ENCODE data around the gene SH3GL2. TPM values are rescaled to one million over a fixed set of nuclear protein-coding genes. Genes with fewer than 3 reads are reported as not detected.

SH3GL2 gene
- total RNA-seq, 1 experiment from 2014 or later: 0.37 TPM

DNA sequence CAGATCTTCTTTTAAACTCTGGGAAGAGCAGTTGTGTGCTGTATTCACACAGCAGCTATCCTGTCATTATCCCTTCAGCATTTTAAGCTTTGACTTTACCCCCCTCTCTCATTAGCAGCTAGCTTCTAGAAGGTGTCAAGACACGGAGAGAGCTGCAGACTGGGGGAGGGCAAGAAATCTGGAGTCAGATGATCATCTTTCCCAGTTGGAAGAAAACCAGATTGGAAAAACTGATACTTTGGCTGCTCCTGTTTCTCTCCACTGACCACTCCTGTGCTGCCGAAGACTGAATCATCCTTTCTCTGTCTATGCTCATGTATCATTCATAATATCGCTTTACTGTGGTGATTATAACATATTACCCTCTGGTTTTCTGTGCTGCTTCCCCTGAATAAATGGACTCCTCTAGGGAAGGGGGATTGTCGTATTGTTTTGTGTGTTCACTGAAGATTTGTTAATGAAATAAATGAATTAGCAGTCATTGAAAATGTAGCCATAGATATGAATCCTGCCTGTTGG lies 75.1 kb downstream of the SH3GL2 start:
- Histone ChIP-seq H3K36me3 (no peaks in the 10 kb centered on the region), H3K9me3 (replicated peaks) (no peaks in the 10 kb centered on the region), H3K27me3 (replicated peaks) (no peaks in the 10 kb centered on the region), H3K27ac (no peak overlapping the region), H3K4me1 (replicated peaks) (no peaks in the 10 kb centered on the region), H3K4me3 (no peak overlapping the region)
- DNase-seq (ENCODE audit: low read depth in 1 of 2, low spot score in 2 of 2): no peak

- Histone ChIP-seq H3K9me3 (replicated peaks) (no peaks in the 10 kb centered on the region), H3K27me3 (replicated peaks) (no peaks in the 10 kb centered on the region), H3K4me1 (replicated peaks) (no peaks in the 10 kb centered on the region), H3K36me3 (no peaks in the 10 kb centered on the region), H3K4me3 (no peak overlapping the region), H3K27ac (no peak overlapping the region)
- no peak for DNase-seq (ENCODE audit: low read depth in 1 of 2, low spot score in 2 of 2)
These were observed 78.0 kb downstream of the SH3GL2 start for GRCh38 chr9:17656889-17657288.

DNA sequence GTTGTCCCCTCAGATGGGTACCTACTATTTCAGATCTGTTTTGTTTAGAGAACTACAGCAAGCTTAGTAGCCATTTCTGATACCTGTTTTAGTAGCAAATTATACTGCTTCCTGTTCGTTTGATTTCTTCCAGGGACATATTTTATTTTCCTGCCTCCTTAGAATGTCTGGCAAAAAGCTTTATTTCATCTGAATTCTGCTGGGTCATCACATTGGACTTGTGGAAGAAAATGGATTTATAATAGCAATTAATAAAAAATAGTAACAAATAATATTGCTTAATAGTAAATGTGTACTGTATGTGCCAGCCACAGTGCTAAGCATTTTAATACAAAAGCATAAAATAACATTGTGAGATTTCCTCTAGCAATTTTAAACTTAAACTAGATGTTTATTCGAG lies 79.4 kb downstream of the SH3GL2 start:
- Histone ChIP-seq H3K4me3 (no peak overlapping the region), H3K4me1 (replicated peaks) (no peaks in the 10 kb centered on the region), H3K27me3 (replicated peaks) (no peaks in the 10 kb centered on the region), H3K27ac (no peak overlapping the region), H3K36me3 (no peaks in the 10 kb centered on the region), H3K9me3 (replicated peaks) (no peaks in the 10 kb centered on the region)
- DNase-seq (ENCODE audit: low read depth in 1 of 2, low spot score in 2 of 2): no peak

DNA sequence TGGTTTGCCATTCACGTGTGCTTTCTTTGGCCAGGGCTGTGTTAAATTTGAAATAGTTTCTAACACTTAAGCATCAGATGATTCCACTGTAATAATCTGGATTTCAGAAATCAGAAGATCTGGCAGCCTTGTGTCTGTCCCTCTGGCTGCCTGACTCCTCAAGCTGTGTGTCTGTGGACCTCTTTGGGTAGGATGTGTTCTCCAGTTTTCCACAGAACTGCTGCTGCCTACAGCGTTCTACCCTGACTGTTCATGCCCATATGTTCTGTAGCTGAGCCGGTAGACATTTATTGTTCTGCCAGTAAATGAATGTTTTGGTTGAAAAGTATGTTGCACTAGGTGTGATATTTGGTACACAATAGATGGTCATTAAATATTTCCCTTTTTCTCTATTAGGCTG lies 81.3 kb downstream of the SH3GL2 start:
- Histone ChIP-seq H3K27ac (no peak overlapping the region), H3K4me1 (replicated peaks) (no peaks in the 10 kb centered on the region), H3K4me3 (no peak overlapping the region), H3K27me3 (replicated peaks) (no peaks in the 10 kb centered on the region), H3K36me3 (no peaks in the 10 kb centered on the region), H3K9me3 (replicated peaks) (no peaks in the 10 kb centered on the region)
- DNase-seq (ENCODE audit: low read depth in 1 of 2, low spot score in 2 of 2): no peak

DNA sequence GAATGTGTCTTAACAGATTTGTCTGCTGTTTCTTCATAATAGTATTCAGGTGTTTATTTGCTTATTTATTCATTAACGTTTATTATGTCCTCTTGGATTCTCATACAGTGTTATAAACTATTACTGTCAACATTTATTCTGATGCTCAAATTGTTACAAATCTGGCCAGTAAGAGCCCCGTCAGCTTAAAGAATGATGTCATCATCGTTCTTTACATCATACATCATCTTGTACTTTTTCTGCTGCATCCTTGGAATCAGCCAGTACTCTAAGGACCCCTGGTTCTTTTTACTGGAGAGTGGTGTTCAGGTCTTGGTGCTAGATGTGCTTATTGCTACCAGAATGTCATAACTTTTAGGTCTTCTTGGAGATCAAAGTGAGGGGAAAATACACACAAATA lies 86.6 kb downstream of the SH3GL2 start:
- H3K4me3 ChIP-seq: no peak overlapping the region
- no peak for DNase-seq (ENCODE audit: low read depth in 1 of 2, low spot score in 2 of 2)
- no peaks in the 10 kb centered on the region for H3K36me3 ChIP-seq
- no peak overlapping the region for H3K27ac ChIP-seq
- no peaks in the 10 kb centered on the region for H3K27me3 ChIP-seq (replicated peaks)
- H3K4me1 ChIP-seq (replicated peaks): no peaks in the 10 kb centered on the region
- no peaks in the 10 kb centered on the region for H3K9me3 ChIP-seq (replicated peaks)

DNA sequence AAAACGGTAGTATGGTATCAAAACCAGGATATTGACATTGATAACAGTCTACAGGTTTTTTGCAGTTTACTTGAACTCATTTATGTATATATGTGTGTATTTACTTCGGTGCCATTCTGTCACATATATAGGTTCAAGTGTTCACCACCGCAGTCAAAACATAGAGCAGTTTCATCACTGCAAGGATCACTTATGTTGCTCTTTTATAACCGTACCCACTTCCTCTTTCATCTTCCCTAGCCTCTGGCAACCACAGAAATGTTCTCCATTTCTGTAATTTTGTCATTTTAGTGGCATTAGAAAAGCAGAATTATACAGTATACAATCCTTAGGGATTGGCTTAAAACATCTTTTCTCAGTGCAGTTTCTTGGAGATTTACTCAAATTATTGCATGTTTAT lies 90.3 kb downstream of the SH3GL2 start:
- DNase-seq (ENCODE audit: low read depth in 1 of 2, low spot score in 2 of 2): no peak
- no peaks in the 10 kb centered on the region for H3K9me3 ChIP-seq (replicated peaks)
- H3K27ac ChIP-seq: no peak overlapping the region
- no peaks in the 10 kb centered on the region for H3K27me3 ChIP-seq (replicated peaks)
- H3K4me3 ChIP-seq: no peak overlapping the region
- no peaks in the 10 kb centered on the region for H3K36me3 ChIP-seq
- no peaks in the 10 kb centered on the region for H3K4me1 ChIP-seq (replicated peaks)

DNA sequence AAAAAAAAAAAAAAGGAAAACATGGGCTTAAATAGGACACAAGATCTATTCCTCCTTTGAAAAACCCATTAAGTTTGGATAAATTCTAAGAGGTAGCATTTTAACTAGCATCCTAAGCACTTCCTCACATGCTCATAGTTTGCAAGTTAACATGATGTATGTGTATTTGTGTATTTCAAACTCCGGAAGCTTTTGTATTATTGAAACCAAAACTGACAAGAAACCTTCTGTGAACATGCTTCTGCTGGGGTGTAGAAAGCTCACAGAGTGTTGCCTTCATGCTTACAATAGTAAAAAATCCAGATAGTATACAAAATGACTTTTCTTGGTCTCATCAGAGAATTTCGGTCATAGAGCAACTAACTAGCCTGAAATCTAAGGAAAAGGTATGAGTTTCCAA lies 103.8 kb downstream of the SH3GL2 start:
- no peak overlapping the region for H3K27ac ChIP-seq
- no peaks in the 10 kb centered on the region for H3K27me3 ChIP-seq (replicated peaks)
- H3K9me3 ChIP-seq (replicated peaks): no peaks in the 10 kb centered on the region
- H3K36me3 ChIP-seq: no peaks in the 10 kb centered on the region
- no peaks in the 10 kb centered on the region for H3K4me1 ChIP-seq (replicated peaks)
- no peak for DNase-seq (ENCODE audit: low read depth in 1 of 2, low spot score in 2 of 2)
- no peak overlapping the region for H3K4me3 ChIP-seq

GRCh38 chr9:17688834-17689233 lies 110.0 kb downstream of the SH3GL2 start:
- H3K9me3 ChIP-seq (replicated peaks): no peaks in the 10 kb centered on the region
- DNase-seq (ENCODE audit: low read depth in 1 of 2, low spot score in 2 of 2): no peak
- H3K27me3 ChIP-seq (replicated peaks): no peaks in the 10 kb centered on the region
- H3K36me3 ChIP-seq: no peaks in the 10 kb centered on the region
- no peak overlapping the region for H3K4me3 ChIP-seq
- no peaks in the 10 kb centered on the region for H3K4me1 ChIP-seq (replicated peaks)
- no peak overlapping the region for H3K27ac ChIP-seq

DNA sequence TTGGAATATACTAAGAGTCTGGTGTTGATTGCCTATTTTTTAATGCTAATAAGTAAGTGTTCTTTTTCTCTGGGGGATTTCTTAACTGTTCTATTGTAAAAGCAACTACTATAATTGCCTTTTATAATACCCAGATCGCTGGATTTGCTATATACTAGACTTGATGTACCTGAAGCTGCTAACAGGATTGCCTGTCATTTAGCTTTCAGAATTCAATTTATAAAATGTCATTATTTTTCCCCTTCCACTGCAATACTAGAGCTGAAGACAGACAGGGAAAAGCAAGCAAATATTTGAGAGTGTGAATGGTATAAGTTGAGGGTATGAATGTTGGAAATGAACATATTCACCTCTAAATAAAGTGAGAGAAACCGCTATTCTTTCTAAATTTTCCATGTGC lies 115.5 kb downstream of the SH3GL2 start:
- no peaks in the 10 kb centered on the region for H3K27me3 ChIP-seq (replicated peaks)
- H3K36me3 ChIP-seq: no peaks in the 10 kb centered on the region
- no peaks in the 10 kb centered on the region for H3K9me3 ChIP-seq (replicated peaks)
- H3K4me3 ChIP-seq: no peak overlapping the region
- DNase-seq (ENCODE audit: low read depth in 1 of 2, low spot score in 2 of 2): no peak
- H3K27ac ChIP-seq: no peak overlapping the region
- H3K4me1 ChIP-seq (replicated peaks): no peaks in the 10 kb centered on the region

DNA sequence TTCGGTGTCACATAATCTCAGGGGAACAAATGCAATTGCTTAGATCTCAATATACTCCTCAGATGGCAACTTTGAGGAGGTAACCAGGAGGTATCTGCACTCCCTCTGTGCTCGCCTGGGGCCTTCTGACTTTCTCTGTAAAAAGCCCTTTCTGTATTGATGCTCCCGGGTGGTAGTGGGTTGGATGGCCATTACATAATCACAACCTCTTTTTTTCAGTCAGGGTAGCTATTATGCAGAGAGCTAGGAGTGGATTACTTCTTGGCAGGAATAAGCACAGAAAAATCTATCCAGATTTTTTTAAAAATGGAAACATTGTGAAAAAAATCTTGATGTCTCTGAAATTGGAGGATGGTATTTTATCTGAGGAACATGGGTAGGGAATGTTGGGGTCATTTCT lies 116.6 kb downstream of the SH3GL2 start:
- Histone ChIP-seq H3K9me3 (replicated peaks) (no peaks in the 10 kb centered on the region), H3K27ac (no peak overlapping the region), H3K4me3 (no peak overlapping the region), H3K36me3 (no peaks in the 10 kb centered on the region), H3K27me3 (replicated peaks) (no peaks in the 10 kb centered on the region), H3K4me1 (replicated peaks) (no peaks in the 10 kb centered on the region)
- DNase-seq (ENCODE audit: low read depth in 1 of 2, low spot score in 2 of 2): no peak

DNA sequence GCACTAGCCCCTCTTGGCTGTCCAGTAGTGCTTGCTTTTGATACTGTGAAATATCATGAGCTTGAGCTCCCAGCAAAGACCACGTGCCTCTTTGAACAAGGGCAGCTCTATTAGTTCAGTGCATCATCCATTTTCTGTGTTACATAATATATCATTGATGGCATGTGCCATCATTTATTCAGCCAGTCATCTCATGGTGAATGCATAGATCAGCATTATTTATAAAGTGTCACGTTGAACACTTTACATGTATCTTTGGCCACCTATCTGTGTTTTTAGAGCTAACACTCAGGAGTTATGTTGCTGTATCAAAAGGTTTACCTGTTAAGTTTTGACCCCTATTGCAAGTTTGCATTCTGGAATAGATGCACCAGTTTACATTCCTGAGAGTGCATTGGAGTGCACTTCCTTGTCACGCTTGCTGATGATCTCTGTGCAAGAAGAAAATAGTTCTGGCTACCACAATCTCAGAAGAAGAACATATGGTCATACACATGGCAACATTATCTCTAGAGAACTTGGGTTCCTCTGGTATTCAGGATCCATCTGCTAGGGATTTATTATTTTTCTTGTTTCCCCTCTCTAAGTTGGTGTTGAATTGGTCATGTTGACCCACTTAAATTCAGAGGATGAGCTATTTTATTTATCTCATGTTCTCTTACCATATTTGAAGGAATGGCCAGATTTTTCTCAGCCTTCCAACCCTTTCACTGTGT lies 120.9 kb downstream of the SH3GL2 start:
- no peaks in the 10 kb centered on the region for H3K36me3 ChIP-seq
- no peaks in the 10 kb centered on the region for H3K9me3 ChIP-seq (replicated peaks)
- no peaks in the 10 kb centered on the region for H3K4me1 ChIP-seq (replicated peaks)
- no peak for DNase-seq (ENCODE audit: low read depth in 1 of 2, low spot score in 2 of 2)
- no peaks in the 10 kb centered on the region for H3K27me3 ChIP-seq (replicated peaks)
- H3K4me3 ChIP-seq: no peak overlapping the region
- no peak overlapping the region for H3K27ac ChIP-seq

DNA sequence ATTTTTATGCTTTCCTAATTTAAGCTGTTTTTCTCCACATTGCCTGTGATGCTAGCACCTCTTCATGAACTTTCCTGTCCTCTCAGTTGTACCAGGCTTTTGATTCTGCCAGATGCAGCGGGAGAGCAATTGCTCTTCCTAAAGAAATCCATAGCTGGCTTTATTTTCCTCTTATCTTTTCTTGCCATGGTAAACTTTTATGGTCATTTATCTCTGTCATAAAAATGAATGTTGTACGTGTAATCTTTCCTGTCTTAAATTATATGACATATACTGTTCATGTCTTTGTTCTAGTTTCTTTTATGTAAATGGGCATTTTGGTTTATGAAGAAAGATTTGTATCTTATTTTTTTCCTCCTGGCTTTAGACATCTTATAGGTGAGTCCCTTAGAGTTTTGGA lies 127.5 kb downstream of the SH3GL2 start:
- no peak for DNase-seq (ENCODE audit: low read depth in 1 of 2, low spot score in 2 of 2)
- Histone ChIP-seq H3K36me3 (no peaks in the 10 kb centered on the region), H3K27ac (no peak overlapping the region)

DNA sequence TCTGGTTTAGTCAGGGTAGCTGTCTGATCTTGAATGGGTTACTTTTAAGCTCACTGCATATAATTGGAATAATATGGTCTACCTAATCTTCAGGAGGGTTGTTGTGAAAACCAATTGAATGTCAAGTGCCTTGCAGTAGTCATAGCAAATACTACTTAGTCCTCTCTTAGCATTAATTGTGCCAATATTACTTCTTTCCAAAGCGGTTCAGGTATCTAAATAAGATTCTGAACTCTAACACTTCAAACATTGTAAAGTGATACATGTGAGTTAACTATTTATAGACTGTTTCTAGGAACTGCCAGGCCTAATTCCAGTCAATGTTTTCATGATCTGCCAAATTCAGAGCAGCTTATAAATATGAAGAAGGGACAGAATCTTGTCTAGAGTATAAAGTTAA lies 140.2 kb downstream of the SH3GL2 start:
- Histone ChIP-seq H3K4me3 (no peak overlapping the region), H3K27ac (no peak overlapping the region), H3K9me3 (replicated peaks) (no peaks in the 10 kb centered on the region), H3K36me3 (no peaks in the 10 kb centered on the region), H3K4me1 (replicated peaks) (no peaks in the 10 kb centered on the region), H3K27me3 (replicated peaks) (no peaks in the 10 kb centered on the region)
- DNase-seq (ENCODE audit: low read depth in 1 of 2, low spot score in 2 of 2): no peak

More for the DNA sequence above, 127.5 kb downstream of the SH3GL2 start:
- Histone ChIP-seq H3K4me3 (no peak overlapping the region), H3K9me3 (replicated peaks) (no peaks in the 10 kb centered on the region), H3K4me1 (replicated peaks) (no peaks in the 10 kb centered on the region), H3K27me3 (replicated peaks) (no peaks in the 10 kb centered on the region)

DNA sequence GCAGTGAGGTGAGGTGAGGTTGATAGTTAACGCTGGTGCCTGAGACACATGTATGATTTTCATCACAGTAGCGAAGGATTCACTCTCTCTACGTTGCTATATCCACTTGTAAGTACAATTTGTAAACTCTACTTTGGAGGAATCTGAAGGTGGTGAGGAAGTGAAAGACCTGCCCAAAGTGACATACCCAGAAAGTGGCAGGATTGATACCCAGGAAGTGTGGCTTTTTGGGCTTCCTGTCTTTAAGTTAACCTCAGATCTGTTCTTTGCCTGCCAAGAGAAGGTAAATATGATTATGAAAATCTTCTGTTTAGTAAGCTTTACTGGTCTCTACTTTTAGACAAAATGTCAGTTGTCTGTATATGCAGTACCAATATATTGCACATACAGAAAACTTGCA lies 143.1 kb downstream of the SH3GL2 start:
- H3K4me3 ChIP-seq: no peak overlapping the region
- H3K4me1 ChIP-seq (replicated peaks): no peaks in the 10 kb centered on the region
- no peaks in the 10 kb centered on the region for H3K9me3 ChIP-seq (replicated peaks)
- H3K27me3 ChIP-seq (replicated peaks): no peaks in the 10 kb centered on the region
- no peak overlapping the region for H3K27ac ChIP-seq
- H3K36me3 ChIP-seq: no peaks in the 10 kb centered on the region
- DNase-seq (ENCODE audit: low read depth in 1 of 2, low spot score in 2 of 2): no peak

DNA sequence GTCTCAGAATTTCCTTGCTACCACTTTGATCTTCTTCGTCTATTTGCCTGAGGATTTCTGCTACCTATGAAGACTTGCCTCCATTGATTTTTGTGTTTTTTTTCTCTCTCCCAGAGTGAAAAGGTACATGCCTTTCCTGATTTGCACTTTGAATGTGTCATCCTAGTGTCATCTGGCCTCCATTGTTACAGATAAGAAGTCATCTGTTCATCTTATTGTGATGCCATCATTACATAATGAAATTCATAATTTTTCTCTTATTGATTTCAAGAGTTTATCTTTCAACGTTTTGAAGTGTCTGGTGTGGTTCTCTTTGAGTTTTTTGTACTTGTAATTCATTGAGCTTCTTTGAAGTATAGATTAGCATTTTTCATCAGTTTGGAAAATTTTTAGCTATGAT lies 144.8 kb downstream of the SH3GL2 start:
- DNase-seq (ENCODE audit: low read depth in 1 of 2, low spot score in 2 of 2): no peak
- no peaks in the 10 kb centered on the region for H3K27me3 ChIP-seq (replicated peaks)
- no peaks in the 10 kb centered on the region for H3K36me3 ChIP-seq
- no peak overlapping the region for H3K27ac ChIP-seq
- no peaks in the 10 kb centered on the region for H3K9me3 ChIP-seq (replicated peaks)
- H3K4me3 ChIP-seq: no peak overlapping the region
- H3K4me1 ChIP-seq (replicated peaks): no peaks in the 10 kb centered on the region
